Right ventricle myocardium inferior (tissue), 1 donor: Measurements from ENCODE around the gene TBXA2R. TPM values are rescaled to one million over a fixed set of nuclear protein-coding genes. Genes with fewer than 3 reads are reported as not detected.
A peak's percentile ranks its signal among the peaks of the same experiment; 100 is the strongest.
"Not testable (repeated sequence)": the region's sequence is repeated elsewhere in the genome, so short reads cannot be mapped to it uniquely, and the experiment has no call there.

Source experiments
- ATAC-seq: fragments of 200-7000 bp; cut with Tn5 transposase; one replicate; pipeline ENCODE4 v1.9.1; 2020; ENCODE audit warnings: mild to moderate bottlenecking, moderate library complexity
- DNase-seq: peaks from one replicate; pipeline ENCODE4 v3.0.0; 2021; ENCODE audit errors: missing footprints
- intact Hi-C: fragments of 100-400 bp; cut with DNase I; formaldehyde crosslinking; loops from one replicate; pipeline ENCODE4 v1.11.0; 2022
- total RNA-seq: library from RNA; stranded (reverse); fragmentation: NEBNext Ultra II Directional; extraction: Animal tissue kit (Norgen Biotek cat#: 25700); gene quantifications from one replicate; pipeline ENCODE4 v1.2.1, GENCODE V29; 2021
- donor health status: DM: no; HTN: yes; CAD: no; lungs with severe emphysema.

Gene TBXA2R
- total RNA-seq, 1 donor from 2014 or later: 4.1 TPM

DNA sequence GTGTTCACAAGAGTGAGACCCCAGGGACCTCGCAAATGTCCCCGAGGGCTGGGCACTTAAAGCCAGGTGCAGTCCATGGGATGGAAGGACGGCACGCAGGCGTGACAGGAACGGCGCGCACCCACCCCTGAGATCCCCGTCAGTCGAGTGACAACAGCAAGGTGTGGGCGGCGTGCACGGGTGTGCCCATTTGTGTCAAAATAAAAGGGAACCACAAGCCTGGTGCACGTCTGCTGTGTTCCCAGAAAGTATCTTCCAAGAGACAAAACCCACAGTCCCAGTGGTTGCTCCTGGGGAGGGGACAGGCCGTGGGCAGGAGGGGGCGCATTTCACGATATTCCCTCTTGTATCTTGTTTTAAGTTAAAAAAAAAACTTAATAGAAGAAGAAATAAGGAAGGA lies 35.6 kb upstream of the TBXA2R start:
- no peak for ATAC-seq
- intact Hi-C loops: no loop called here
- no peak for DNase-seq

GRCh38 chr19:3641515-3642269 lies 35.0 kb upstream of the TBXA2R start:
- DNase-seq (no peak), ATAC-seq (no peak)
- intact Hi-C loops: no loop called here

DNA sequence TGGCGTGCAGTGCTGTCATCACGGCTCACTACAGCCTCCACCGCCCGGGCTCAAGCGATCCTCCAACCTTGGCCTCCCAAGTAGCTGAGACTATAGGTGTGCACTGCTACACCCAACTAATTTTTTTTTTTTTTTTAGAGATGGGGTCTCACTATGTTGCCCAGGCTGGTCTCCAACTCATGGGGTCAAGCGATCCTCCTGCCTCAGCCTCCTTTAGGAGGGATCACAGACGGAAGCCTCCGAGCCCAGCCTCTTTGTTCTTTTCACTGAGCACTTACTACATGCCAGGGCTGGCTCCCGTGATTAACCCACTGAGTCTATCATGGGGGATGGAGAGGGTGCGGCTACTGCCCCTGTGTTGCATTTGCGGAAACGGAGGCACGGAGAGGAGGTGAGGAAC lies 32.8 kb upstream of the TBXA2R start:
- no peak for ATAC-seq
- DNase-seq: no peak
- intact Hi-C loops: no loop called here

GRCh38 chr19:3638208-3639193 lies 31.8 kb upstream of the TBXA2R start:
- no peak for ATAC-seq
- intact Hi-C loops: no loop called here
- DNase-seq: no peak

GRCh38 chr19:3637621-3638020 lies 30.9 kb upstream of the TBXA2R start:
- ATAC-seq (no peak), DNase-seq (no peak)
- intact Hi-C loops: no loop called here

DNA sequence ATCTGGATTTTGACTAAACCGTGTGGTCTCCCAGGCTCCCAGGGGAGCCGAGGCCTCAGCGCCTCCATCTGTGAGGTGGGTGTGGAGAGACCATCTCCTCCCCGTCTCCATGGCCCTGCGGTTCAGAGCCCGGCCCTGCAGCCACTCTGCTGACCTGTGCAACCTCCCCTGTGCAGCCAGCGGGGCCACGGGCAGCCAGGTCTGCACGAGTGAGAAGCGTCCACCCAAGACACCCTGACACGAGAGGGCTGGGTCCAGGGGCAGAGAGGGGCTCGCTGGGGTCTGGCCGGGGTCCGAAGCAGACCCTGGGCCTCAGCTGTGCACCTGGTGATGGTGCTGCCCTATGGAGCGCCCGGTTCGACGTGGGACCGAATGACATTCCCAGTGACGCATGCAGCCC lies 30.3 kb upstream of the TBXA2R start:
- no peak for ATAC-seq
- intact Hi-C loops: no loop called here
- no peak for DNase-seq

DNA sequence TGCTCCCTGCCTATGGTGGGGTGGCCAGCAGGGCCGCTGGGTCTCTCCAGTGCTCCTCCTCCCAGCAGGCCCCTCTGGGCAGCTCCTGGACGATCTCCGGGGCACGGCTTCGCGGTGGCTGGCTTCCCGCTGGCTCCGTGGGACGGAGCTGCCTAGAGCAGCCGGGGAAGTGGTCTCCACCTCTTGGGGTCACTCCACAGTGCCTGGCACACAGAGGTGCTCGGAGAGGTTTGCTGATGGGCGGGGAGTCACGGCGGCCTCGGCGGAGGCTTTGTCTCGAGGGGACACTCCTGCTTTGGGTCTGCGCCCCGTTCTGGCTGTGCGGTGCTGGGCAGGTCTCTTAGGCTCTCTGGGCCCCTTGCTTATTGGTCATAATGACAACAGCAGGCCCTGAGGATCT lies 29.8 kb upstream of the TBXA2R start:
- DNase-seq (no peak), ATAC-seq (no peak)
- intact Hi-C loops: no loop called here

DNA sequence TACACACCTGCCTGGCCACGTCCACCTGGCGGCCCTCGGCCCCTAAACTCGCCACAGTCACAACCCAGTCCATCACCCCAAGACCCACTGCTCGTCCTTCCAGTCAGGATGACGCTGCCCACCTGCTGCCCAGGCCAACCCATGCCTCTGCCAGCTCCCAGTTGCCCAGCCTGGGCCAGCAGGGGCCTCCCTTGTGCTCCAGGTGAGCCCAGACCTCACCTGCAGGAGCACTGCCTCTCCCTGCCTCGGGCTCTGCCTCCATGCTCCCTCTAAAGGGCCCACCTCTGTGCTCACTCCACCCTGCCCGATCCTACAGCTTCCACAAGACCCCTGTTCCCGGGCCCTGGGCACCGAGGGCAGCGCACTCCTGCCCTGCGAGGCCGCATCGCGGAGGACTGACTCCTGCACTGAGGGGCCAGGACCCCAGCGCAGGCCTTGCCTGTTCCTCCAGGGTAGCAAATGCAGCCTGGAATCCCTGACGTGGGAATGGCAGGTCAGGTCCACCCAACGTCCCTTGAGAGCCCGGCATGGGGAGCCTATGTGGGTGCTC lies 27.9 kb upstream of the TBXA2R start:
- intact Hi-C loops: no loop called here
- DNase-seq (no peak), ATAC-seq (no peak)

GRCh38 chr19:3633559-3633988 lies 26.9 kb upstream of the TBXA2R start:
- ATAC-seq: no peak
- intact Hi-C loops: no loop called here
- DNase-seq: no peak

- intact Hi-C loops: no loop called here
- DNase-seq: no peak
- ATAC-seq: no peak
Observed at GRCh38 chr19:3632739-3633558, 26.3 kb upstream of the TBXA2R start.

DNA sequence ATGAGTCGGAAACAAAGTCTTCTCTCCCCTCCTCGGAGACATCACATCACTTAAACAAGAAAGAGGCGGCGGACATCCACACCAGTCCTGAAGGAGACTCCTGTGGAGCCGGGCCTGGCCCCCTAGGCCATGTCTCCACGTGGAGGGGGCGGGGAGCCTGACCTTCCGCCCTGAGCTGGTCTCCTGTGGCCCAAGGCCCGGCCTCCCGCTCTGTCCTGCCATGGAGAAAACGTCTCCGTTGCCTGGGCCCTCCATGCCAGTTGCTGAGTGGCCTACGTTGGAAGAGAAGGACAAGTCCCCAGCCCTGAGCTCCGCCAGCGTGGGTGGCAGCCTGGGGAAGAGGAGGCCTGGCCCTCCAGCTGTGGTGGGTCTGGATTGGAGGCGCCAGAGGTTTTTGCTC lies 25.4 kb upstream of the TBXA2R start:
- intact Hi-C loops: no loop called here
- no peak for DNase-seq
- no peak for ATAC-seq

DNA sequence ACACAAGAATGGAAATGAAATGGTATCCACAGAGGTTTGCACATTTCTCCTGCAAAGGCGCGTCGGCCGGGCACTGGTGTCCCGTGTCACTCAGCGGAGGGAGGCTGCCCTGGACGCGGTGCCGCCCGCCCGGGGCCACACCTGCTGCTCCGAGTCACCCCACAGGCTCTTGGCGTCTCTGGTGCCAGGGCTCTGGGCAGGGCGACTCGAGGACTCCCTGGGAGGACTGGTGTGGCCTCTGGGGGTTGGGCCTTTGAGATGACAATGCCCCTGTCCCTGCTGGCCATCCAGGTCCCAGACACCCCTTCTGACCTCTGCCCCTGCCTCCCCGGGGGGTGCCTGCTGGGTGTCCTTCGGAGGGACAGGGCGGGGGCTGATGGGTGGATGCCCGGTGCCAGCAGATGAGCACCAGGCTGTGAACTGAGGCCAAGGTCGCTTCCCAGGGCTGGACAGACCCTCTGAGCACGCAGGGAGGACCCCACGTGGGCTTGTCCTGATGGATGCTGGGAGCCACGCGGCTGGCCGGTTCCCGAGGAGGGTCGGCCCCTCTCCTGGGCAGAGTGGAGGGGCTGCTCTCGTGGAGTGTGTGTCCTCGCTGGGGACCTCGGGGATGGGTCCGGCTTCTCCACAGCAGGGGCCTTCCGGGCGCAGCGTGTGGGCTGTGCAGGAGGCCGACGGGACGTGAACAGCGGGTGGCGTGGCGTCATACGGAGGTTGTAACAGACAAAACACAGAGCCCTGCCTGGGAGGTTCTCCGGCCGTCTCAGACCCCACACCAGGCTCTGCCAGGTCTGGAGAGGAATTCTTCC lies 24.6 kb upstream of the TBXA2R start:
- DNase-seq (no peak), ATAC-seq (no peak)
- intact Hi-C loops: no loop called here

- DNase-seq, ATAC-seq, intact Hi-C loops: not testable (repeated sequence)
Observed at GRCh38 chr19:3628766-3629165, 22.1 kb upstream of the TBXA2R start.

DNA sequence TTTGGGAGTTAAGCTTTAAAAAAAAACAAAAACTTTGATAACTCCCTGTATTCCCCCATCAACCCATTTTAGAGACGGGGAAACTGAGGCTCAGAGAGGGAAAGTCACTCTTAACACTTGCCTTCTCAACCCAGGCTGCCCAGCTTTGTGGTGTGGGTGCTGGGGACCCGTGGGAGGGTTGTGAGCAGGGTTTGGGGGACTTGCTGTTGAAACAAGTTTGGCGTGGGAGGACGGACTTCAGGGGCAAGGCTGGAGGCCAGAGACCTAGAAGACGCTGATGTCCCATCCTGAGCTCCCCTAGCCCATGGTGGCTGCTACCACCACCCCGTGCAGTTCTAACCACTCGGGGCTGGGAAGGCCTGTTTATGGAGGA lies 20.7 kb upstream of the TBXA2R start:
- intact Hi-C loops: no loop called here
- ATAC-seq (no peak), DNase-seq (no peak)

GRCh38 chr19:3626473-3627350 lies 20.0 kb upstream of the TBXA2R start, which contains the start of gene CACTIN:
Gene CACTIN, minus strand, starts transcription at chr19:3626790. Its CDS starts 28 bp downstream, at chr19:3626762.
- DNase-seq: peak; percentile 100
- peak; percentile 98 for ATAC-seq
- intact Hi-C loops: no loop called here

DNA sequence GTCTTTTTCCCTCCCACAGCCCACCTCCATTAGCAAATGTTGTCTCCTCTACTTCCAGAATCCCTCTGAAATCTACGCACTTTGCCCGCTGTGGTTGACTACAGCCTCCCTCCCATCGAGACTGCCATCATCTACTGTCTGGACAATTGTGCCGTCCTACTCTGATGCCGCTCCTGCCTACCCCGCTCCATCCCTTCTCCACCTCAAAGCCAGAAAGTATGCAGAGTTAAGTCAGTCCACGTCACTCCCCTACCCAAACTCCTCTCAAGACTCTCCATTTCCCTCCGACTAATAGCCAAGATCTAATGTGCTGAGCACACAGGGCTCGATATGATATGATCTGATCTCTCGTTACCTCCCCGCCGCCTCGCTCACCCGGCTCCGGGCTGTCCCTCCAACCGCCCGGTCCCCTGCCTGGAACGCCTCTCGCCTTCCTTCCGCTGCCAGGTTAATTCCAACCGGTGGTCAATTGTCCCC lies 19.4 kb upstream of the TBXA2R start:
- DNase-seq: no peak
- ATAC-seq: no peak
- intact Hi-C loops: no loop called here

DNA sequence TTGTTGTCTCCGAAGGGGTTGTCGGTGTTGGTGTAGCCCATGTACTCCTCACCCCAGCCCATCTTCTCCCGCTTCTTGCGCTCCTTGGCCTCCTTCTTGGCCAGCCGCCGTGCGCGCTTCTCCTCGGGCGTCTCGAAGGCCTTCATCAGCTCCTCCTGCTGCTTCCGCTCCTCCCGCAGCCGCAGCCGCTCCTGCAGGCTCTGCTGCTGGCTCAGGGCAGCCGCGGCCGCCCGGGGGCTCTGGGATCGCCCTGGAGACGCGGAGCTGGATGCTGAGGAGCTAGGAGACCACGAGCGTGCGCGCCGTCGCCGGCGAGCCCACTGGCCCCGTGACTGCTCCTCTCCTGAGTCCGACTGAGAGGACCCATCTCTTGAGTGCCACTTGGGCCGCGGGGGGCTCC lies 17.0 kb upstream of the TBXA2R start:
- ATAC-seq: no peak
- intact Hi-C loops: no loop called here

More for the DNA sequence above, 17.0 kb upstream of the TBXA2R start:
- no peak for DNase-seq
